Activated CD8-positive, alpha-beta memory T cell treated with anti-CD3 and anti-CD28 coated beads, Interleukin-2, amount 50 U/mL, for 24 hours (primary cell): ENCODE measurements around the gene CNTNAP3B.
"Not testable (repeated sequence)": the region's sequence is repeated elsewhere in the genome, so short reads cannot be mapped to it uniquely, and the experiment has no call there.

ENCODE experiments used
- DNase-seq: peaks from one replicate; pipeline ENCODE4 v3.0.0-alpha.2; 2020; ENCODE audit errors: extremely low read depth

CNTNAP3B gene

DNA sequence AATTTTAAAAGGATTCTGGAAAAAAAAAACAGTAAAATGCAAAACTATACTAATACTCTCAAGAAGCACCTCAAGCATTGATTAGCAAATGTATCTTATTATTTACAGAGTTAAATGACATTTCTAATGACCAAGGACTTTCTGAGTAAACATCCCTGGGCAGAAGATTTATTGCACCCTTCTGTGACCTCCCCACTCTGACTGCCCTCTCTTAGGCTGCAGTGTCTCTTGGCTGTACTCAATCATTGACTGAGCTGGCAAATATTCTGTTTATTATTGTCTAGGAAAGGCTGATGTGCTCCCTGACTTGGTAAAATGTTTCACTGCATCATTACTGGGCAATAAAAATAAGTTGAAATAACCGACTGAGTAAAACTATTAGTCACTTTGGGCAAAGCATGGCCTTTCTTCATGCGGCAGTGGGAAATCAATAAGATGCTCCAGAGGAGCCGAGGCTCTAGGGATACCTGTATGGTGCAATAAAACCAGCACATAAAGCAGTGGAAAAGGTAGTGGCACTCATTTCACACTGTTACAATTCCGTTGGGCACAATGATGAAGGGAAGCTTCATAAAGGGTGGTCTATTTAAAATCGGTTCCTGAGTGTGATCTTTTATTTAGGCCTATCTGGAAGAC lies 151.1 kb downstream of the CNTNAP3B start:
- not testable (repeated sequence) for DNase-seq

DNA sequence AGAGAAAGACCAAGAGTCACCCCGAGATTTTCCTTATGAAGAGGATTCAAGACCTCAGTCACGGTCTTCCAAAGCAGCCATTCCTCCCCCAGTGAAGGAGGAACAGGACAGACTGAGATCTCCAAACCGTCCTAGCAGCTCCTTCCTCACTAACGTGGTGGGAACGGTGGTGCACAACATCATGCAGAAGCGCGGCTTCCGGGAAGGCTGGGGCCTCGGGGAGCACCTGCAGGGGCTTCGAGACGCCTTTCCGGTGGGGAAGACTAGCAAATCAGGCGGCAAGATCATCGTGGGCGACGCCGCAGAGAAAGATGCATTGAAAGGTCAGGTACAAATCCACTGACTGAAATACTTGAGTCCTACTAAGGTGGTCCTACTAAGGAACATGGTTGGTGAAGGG lies 154.3 kb downstream of the CNTNAP3B start:
- DNase-seq = not testable (repeated sequence)

DNA sequence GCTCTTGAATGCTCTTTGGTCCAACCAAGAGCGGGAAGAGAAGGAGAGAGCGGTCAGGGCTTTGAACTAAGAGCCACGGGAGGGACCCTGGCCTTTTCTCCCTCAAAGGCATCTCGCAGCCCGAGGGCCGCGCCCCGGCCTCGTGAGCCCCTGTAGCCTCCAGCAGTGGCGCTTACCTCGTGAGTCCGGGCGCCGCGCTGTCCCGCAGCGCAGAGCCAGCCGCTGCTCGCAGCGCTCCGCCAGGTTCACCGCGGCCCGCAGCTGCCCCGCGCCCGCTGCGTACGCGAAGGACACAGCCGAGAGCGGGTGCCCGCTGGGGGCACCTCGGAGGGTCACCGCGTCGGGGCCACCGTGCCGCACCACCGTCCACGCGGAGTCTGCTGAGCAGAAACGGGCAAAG lies 176.2 kb downstream of the CNTNAP3B start:
- not testable (repeated sequence) for DNase-seq

DNA sequence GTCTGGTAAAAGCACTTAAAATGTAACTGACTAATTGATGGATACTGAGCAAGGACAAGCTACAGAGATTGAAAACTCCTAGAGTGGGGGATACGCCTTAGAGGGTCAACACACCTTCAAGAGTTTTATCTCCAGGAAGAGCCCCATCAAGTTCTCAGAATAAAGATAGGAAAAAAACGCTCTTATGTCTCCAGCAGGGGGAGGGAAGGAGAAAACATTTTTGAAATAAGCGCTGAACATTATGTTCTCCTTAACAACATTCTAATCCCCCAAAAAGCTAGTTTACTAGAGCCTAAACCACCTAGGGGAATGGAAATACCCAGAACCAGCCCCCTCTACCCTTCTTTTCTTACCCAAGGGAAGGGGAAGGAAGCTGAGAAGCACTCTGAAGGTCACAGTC lies 187.5 kb downstream of the CNTNAP3B start:
- DNase-seq = not testable (repeated sequence)

DNA sequence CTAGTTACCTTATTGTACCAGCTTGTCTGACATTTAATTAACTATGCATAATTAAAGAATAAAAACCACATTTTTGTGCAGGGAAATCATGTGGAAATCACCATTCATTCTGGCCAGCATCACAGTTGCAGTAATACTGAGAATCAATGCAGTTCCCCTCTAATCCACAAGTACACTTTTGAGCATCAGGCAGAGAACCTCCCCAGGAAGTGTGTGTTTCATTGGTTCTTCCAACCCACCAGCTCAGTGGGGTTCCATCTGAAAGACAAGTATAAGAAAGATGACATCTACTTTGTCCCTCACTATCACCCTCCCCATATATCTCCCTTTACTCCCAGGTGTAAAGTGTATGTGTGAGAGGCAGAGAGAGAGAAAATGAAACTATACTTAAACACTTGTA lies 191.1 kb downstream of the CNTNAP3B start:
- not testable (repeated sequence) for DNase-seq

DNA sequence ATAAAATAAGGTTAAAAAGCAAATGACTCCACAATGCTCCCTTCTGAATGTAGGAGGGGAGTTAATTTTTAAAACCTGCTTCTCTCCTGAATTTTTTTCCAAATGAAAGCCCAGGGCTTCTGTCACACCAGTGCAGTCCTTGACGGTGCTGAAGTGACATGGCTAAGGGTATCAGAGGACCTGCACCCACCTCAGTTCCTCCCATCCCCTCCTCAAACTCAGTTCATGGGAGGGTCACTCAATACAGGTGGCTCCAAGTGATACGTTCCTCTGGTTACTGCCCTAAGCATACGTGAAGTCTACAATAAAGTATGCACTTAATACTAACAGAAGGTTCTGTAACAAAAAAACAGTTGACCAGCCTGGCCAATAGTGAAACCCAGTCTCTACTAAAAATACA lies 193.5 kb downstream of the CNTNAP3B start:
- not testable (repeated sequence) for DNase-seq

DNA sequence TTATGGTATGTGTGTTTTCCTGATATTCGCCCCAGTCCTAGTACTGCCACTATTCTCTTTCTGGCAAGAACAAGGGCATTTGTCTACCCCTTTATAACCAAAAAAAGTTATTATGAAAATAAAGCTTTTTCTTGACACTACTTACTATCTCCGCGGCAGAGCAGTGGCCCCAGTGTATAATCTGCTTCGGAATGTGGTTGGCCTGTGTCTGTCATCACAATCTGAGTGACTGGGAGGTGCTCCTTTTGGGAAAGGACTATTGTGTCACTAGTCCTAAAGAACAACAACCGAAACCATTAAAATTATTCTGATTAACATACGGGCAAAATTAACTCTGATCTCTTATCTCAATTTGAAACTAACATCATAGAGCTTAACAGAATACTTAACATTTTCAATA lies 200.1 kb downstream of the CNTNAP3B start:
- DNase-seq = not testable (repeated sequence)

DNA sequence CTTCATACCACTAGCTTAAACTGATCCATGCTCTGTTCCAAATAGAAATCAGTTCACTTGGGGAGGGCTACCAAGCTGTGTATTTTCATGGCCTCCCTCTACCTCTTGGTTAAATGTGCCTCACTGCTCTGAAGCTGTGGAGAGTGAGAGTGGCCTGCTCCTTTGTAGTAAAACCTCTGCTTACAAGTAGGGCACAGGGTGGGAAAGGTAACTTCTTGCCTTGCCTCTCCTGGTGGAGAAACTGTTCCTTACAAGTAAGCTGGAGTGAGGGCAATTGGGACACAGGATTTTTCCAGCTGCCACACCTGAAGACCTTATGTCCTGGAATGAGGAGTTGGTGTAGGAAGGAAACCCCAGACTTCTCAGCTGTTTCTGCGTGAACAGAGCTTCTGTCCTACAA lies 211.9 kb downstream of the CNTNAP3B start:
- DNase-seq = not testable (repeated sequence)

DNA sequence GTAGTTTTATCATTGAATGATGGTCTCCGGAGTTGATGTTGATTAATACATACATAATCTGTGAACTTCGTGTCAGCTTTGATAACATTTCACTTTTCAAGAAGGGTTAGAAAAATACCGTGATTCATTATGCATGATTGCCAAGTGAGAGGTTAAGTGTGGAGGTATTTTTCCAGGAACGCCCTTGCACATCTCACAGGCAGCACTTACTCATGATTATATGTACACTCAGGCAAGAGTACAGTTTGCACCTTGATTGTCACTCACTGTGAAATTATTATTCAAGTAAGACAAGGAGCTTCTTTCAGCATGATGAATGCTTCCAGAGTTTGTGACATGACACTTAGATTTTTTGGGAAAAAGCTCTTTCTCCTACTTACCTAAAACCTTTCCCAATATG lies 223.7 kb downstream of the CNTNAP3B start:
- not testable (repeated sequence) for DNase-seq

DNA sequence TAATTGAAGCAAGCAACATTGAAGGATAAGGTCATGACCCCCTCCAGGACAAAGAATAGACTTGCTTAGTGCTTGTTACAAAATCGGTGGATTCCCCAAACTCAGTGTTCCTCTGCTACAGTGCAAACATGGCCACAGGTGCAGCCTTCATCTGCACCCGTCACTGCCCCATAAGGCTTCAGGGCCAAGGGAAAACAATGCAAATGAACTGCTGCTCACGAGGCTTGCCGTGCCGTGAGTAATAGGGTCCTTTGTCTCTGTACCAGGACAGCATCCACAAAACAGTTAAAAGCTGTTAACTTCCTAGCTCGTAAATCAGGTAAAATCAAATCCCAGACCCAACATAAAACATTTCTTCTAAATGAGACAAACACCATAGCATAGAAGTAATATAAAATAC lies 226.5 kb downstream of the CNTNAP3B start:
- DNase-seq = not testable (repeated sequence)

DNA sequence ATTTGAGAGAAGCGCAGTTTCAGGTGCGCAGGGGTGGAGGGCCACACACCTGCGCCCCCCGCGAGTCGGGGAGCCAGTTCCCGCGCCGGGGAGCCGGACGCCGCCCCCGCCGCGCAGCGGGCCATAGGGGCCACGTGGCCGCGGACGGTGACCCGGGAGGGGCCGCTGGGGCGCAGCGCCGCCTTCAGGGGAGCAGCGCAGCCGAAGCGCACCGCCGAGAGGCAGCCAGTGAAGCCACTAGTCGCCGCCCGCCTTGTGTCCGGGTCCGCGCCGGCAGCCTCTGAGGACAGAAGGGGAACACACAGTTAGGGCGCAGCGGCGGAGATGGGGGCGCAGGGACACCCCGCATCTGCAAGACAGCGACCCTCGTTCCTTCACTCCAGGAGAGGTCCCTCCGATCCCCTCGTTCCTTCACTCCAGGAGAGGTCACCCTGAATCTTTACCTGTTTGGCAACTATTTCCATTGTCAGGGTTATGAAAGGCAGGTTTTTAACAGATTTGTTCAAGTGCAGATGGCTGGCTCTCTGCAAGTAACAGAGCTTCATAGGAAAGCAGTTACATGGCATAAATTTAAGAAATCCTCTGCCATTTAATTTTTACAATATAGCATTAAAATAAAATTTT lies 230.4 kb downstream of the CNTNAP3B start:
- not testable (repeated sequence) for DNase-seq

DNA sequence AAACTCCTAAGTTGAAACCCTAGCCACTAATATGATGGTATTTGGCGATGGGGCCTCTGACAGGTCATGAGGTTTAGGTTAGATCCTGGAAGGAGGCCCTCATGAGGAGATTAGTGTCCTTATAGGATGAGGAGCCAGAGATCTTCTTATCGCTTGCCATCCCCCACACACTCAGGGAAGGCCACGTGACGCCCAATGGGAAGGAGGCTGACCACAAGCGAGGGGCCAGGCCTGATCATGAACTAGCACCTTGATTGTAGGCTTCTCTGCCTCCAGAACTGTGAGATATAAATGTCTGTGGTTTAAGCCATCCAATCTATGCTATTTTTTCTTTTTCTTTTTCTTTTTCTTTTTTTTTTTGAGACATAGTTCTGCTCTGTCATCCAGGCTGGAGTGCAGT lies 254.7 kb downstream of the CNTNAP3B start:
- not testable (repeated sequence) for DNase-seq

DNA sequence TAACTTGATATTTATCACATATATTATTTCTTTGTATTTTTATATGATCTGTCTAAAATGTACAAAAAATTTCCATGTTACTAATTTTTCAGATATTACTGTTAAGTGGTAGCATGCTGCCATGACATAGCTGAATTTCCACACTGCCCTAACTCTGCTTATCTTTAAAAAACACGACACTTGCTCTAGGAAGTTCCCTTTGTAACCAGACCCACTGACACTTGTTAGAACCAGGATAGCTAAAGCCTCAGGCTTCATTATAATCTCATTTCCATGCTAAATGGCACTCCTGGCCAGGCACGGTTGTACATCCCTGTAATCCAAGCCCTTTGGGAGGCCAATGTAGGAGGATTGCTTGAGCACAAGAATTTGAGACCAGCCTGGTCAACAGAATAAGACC lies 273.8 kb downstream of the CNTNAP3B start:
- DNase-seq = not testable (repeated sequence)

DNA sequence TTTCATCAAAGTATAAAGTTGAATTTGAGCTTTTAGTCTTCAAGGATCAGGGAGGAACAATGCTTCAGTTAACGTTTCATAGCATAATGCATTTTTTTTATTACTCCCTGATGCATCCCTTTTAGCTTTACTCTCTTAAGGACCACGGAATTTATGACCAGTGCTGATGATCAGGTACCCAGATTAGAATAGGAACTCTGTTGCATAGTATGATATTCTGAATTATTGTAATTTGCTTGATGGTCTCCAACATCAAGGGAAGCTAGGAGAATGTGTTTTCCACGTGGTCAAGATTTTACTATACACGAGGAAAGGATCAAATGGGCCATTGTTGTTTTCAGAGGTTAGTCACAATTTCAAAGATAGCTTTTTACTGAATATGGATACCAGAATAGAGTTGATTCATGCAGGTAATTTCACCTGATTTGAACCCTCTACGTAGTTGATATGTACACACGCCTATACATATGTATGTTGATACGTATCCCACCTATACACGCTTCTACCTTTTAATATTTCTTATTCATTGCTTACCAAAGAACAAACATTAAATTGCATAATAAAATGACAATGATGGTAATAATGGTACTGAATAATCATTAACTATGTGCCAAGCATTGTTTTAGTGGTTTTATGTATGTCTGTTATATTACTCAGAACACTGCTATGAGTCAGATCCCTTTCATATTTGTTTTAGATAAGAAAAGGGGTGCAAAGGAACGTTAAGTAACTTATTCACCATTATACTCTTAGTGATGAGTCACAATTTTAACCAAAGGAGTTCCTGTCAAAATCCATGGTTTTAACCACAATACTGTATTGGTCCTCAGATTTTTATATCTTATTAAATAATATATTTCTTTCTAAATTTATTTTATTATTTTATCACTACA lies 277.1 kb downstream of the CNTNAP3B start:
- not testable (repeated sequence) for DNase-seq

DNA sequence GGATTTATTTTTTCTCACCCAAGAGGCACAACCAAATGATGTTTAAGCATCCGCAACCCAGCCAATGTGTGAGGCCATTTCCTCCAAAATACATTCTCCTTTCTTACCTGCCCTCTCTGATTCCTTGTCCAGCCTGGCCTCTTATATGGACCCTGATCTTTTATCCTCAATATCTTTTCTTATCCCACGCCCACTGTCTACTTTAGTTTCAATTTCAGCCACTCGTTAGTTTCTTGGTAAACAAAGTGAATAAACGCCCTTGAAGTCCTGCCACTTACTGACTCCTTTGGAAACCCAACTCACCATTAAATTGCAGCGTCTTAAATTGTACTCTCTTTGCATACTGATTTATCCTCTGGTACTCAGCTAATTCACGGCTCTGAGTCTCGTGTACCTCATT lies 281.4 kb downstream of the CNTNAP3B start:
- not testable (repeated sequence) for DNase-seq
